Brain microvascular endothelial cell (primary cell): ENCODE data around the gene ZNF625.

Source experiments
- DNase-seq: peaks from one replicate; pipeline ENCODE4 v3.0.0-alpha.2; 2020
- H3K27ac ChIP-seq: fragments of 250-450 bp; sonication (Bioruptor Pico); 2 replicates; pipeline ENCODE4 v1.5.1; 2020; ENCODE audit warnings: mild to moderate bottlenecking, moderate library complexity
- H3K27me3 ChIP-seq: fragments of 250-450 bp; sonication (Bioruptor Pico); replicated peaks from 2 replicates; pipeline ENCODE4 v1.5.1; 2020; ENCODE audit warnings: mild to moderate bottlenecking
- H3K36me3 ChIP-seq: fragments of 250-450 bp; sonication (Bioruptor Pico); replicated peaks from 2 replicates; pipeline ENCODE4 v1.5.1; 2020; ENCODE audit warnings: mild to moderate bottlenecking
- H3K4me3 ChIP-seq: 2 replicates; pipeline ENCODE4 v1.5.1; 2011; ENCODE audit warnings: low read depth, mild to moderate bottlenecking, control low read depth, low read length, moderate library complexity
- in situ Hi-C: cut with HindIII; loops from 2 replicates; pipeline ENCODE4 v1.10.0; 2017; ENCODE audit warnings: low sequenced_read_pairs, low pct_ligation_motif_present
- TF ChIP-seq, protein P1 (sequence below): IDR thresholded peaks from 2 replicates; pipeline ENCODE4 v1.5.1; 2011; ENCODE audit warnings: low read depth, mild to moderate bottlenecking, moderate library complexity, low read length, control low read depth, inconsistent platforms; ENCODE audit errors: missing control alignments

Gene ZNF625

DNA sequence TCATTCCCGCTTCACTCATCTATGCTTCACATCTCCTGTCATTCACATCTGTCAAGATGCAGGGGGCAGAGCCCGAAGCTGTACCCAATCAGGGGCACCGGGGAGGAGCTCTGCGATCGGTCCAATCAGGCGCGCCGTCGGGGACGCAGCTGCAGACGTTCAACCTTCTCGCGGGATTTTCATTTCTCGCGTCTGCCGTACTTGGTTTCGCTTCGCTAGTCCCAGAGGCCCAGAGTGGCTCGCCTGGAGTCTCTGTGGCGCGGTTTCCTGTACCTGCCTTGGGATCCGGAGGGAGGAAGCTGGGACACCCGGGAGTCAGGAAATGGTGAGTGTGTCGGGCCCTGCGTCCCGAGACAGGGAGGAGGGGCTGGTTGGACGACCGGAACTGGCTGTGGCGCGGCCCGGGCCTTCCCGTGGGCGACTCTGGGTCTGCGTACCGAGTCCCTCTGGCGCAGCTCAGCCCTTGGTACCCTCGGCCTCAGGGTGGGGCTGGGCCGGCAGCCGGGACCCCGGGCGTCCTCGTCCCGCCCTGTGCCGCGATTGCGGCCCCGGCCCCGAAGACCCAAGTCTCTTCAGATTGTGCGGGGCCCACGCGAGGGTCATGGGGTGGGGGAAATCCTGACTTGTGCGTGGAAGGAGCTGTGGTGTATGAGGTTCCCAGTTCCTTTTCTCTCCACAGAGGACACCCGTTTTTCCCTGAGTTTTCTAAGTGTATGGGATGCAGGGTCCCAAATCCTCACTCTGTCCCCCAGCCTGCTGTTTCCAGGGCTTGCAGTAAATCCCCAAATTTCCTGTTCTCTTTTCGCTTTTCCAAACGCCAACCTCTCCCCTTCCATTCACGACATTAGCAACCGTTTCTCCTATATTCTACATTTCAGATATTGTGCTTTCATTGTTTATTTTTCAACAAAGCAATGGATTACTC, 6.6 kb upstream of the ZNF625 start, which contains the start of gene ZNF136:
ZNF136 (plus strand) TSS at position 215 of the 925 bp plus-strand sequence; CDS start at position 323, 108 bp downstream.
- peaks cover 3% of the 10 kb centered on the region for H3K36me3 ChIP-seq
- H3K27ac ChIP-seq, result peak within 1 kb of the TSS; percentile 95
- H3K4me3 ChIP-seq, result peak within 1 kb of the TSS; percentile 92
- in situ Hi-C loops, result no loop called here
- H3K27me3 ChIP-seq, result no peaks in the 10 kb centered on the region
- TF ChIP-seq, protein P1, sequence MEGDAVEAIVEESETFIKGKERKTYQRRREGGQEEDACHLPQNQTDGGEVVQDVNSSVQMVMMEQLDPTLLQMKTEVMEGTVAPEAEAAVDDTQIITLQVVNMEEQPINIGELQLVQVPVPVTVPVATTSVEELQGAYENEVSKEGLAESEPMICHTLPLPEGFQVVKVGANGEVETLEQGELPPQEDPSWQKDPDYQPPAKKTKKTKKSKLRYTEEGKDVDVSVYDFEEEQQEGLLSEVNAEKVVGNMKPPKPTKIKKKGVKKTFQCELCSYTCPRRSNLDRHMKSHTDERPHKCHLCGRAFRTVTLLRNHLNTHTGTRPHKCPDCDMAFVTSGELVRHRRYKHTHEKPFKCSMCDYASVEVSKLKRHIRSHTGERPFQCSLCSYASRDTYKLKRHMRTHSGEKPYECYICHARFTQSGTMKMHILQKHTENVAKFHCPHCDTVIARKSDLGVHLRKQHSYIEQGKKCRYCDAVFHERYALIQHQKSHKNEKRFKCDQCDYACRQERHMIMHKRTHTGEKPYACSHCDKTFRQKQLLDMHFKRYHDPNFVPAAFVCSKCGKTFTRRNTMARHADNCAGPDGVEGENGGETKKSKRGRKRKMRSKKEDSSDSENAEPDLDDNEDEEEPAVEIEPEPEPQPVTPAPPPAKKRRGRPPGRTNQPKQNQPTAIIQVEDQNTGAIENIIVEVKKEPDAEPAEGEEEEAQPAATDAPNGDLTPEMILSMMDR, result no peak
- DNase-seq, result peak; percentile 97

DNA sequence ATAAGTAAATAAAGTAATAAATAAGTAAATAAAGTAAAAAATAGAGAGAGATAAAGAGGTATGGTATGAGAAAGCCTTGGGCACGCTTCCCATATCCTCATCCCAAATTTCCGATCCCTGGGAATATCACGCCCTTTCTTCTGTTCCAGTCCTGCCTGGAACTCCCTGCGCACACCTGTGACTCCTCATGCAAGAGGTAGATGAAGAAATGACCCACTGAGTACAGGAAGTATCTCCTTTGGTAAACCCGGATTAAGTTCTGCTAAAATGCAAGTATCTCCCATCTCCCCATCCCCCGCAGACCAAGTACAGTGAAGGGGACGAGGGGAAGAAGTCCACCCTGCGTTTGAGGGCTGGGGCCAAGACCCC, 6.0 kb upstream of the ZNF625 start:
- DNase-seq, result no peak
- no peak overlapping the region for H3K27ac ChIP-seq
- peaks cover 3% of the 10 kb centered on the region for H3K36me3 ChIP-seq
- no peaks in the 10 kb centered on the region for H3K27me3 ChIP-seq
- H3K4me3 ChIP-seq, result peak overlapping the region; percentile 92
- TF ChIP-seq, protein P1, result no peak
- in situ Hi-C loops, result no loop called here

DNA sequence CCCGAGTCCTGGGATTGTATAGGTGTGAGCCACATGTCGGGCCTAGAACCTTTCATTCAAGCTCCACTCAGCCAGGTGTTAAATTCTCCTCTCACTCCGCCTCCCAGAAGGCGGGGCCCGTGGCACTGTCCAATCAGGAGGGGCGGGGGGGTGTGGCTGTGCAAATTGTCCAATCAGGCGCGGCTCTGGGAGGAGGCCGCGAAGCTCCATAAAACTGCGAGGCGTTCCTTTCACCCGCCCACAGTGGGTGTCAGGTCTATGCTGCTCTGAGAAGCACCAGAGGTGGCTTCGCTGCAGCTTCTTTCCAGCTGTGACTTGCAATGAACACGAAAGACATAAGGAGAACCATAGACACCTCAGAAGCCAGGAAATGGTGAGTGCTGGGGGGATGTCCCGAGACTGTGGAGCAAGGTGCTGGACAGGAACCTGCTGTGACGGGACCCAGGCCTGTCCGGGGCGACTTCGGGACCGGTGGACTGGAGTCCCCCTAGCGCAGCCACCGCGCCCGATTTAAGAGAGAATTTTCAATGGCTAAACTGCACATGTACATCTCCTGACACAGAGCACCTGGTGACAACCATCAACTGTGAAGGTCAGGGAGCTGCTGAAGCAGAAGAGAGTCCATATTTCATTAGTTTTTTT, 3.4 kb upstream of the ZNF625 start:
- Histone ChIP-seq H3K27ac (no peak overlapping the region), H3K36me3 (peaks cover 3% of the 10 kb centered on the region), H3K27me3 (no peaks in the 10 kb centered on the region), H3K4me3 (no peak overlapping the region)
- TF ChIP-seq, protein P1, result no peak
- in situ Hi-C loops, result no loop called here
- no peak for DNase-seq

DNA sequence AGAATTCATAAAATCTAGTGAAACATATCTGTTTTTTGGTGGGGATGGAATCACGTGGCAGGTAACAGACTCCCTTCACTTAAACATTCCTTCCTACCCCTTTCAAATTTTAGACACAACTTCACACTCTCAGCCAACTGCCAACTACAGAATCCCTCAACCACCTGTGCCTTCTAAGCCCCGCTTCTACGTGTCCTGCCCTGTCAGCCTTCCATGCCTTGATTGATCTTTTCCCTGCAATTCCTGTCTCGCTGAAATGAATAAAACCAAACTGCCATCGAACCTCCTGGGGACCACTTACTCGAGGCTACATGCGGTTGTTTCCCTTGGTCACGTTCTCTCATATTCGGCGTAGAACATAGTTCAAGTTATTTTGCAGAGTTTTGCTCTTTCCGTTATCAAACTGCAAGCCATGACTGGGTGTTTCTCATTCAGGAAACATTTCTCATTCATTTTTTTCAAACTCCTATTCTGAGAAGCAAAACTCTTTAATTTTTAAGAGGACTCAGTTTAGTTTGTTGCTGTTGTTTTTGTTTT, 1.1 kb downstream of the ZNF625 start:
- DNase-seq, result no peak
- in situ Hi-C loops, result no loop called here
- H3K4me3 ChIP-seq, result peak overlapping the region; percentile 83
- H3K27ac ChIP-seq, result no peak overlapping the region
- no peaks in the 10 kb centered on the region for H3K27me3 ChIP-seq
- TF ChIP-seq, protein P1, result no peak
- H3K36me3 ChIP-seq, result peaks cover 3% of the 10 kb centered on the region

DNA sequence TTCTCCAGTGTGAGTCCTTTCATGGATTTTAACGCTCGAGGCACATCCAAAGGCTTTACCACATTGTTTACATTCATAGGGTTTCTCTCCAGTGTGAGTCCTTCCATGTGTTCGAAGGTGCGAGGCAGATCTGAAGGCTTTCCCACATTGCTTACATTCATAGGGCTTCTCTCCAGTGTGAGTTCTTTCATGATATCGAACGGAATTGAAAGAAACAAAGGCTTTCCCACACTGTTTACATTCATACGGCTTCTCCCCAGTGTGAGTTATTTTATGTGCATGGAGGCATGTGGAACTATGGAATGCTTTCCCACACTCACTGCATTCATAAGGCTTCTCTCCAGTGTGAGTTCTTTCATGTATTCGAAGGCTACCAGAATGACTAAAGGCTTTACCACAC, 11.2 kb downstream of the ZNF625 start:
- in situ Hi-C loops, result no loop called here
- H3K27ac ChIP-seq, result no peak overlapping the region
- peaks cover 26% of the 10 kb centered on the region for H3K36me3 ChIP-seq
- no peaks in the 10 kb centered on the region for H3K27me3 ChIP-seq
- no peak overlapping the region for H3K4me3 ChIP-seq
- TF ChIP-seq, protein P1, result no peak
- DNase-seq, result no peak
